Measurements from ENCODE around the gene OR9Q2.
"Not testable (repeated sequence)": the region's sequence is repeated elsewhere in the genome, so short reads cannot be mapped to it uniquely, and the experiment has no call there.

The OR9Q2 gene, protein sequence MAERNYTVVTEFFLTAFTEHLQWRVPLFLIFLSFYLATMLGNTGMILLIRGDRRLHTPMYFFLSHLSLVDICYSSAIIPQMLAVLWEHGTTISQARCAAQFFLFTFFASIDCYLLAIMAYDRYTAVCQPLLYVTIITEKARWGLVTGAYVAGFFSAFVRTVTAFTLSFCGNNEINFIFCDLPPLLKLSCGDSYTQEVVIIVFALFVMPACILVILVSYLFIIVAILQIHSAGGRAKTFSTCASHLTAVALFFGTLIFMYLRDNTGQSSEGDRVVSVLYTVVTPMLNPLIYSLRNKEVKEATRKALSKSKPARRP

DNA sequence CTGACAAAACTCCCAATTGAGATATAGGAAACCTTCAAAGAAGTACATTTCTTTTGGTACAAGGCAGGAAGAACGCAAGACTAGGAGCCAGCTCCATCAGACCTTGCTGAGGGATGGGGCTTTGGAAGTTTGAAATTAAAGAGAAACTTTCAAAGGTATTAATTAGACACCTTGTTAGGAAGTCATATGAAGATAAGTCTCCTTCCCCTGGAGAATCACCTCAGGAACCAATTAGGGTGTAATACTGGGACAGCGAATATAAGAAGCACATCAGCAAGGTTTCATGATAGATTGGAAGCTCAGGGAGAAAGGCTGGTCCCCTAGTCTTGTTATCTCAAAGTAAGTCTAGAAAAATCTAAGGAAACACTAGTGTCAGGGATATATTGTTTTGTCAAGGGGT lies at the start of gene OR9Q2:
OR9Q2 (plus strand) TSS at position 301 of the 400 bp plus-strand sequence. CDS start 1,421 bp downstream, outside the sequence.
- no peak for DNase-seq (ENCODE audit: low spot score)

DNA sequence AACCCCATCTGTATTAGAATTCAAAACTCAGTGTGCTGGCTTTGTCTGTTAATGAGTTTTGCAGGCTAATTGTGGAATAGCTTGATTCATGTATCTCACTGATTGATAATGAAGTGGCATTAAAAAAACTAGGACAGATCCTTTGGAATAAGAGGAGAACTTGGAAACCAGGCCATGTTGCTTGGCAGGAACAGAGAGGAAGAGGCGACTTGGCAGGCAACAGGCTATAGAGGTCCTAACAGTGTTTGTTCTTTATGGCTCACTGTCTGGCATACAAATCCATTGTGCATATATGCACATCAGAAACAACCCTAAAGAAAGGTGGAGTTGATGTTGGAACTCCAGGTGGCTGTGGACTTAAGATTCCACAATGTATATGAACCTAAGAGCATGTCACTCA lies 46.1 kb upstream of the OR9Q2 start:
- no peak for DNase-seq (ENCODE audit: low spot score)

DNA sequence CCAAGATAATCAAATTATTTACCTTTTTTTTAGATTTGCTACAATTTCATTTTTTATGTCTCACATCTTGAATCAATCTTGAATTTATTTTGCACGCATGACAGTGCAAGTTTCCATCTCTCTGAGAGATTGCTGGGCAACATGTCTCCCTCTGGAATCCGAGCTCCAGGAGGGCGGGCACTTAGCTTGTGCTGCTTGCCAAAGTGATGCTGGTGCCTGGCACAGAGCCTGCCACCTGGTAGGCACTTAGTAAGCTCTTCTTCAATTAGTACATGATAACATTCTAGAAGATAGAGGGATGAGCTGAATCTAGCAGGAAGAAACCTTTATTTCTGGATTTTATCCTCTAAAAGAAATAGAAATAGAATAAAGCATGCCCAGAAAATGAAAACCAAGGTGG lies 36.1 kb upstream of the OR9Q2 start:
- no peak for DNase-seq (ENCODE audit: low spot score)

DNA sequence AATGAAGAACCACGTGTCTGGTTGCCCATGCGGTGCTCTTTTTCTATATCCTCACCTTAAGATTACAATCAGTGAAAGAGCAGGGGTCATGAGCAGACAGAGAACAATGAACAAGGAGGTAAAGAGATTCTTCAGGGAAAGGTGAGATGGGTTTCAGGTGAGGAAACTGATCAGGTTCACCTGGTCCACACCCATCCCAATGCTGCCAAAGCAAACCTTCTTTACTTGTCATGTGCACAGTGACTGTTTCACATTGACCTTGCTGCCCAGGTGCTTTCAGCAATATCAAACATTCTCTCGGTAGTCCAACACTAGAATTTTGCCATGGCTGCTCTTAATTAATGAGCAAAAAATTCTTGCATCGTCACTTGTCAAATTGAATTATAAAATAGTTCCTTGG lies 24.5 kb upstream of the OR9Q2 start:
- DNase-seq (ENCODE audit: low spot score): no peak

DNA sequence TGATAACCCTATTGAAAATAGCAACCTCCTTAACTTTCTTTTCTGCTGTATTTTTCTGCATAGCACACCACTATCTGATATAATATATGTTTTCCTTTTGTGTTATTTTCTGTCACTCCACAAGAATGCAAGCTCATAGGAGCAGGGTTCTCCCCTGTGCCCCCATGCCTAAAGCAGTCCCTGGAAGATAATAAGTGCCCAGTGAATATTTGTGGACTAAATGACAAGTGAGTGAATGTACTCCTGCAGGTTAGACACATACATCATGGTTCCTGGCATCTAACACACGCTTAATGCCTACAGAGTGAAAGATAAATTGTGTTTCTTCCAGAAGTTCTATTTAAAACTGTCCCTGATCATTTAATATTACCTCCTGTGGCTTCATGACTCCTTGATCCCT lies 23.9 kb upstream of the OR9Q2 start:
- DNase-seq (ENCODE audit: low spot score): no peak

DNA sequence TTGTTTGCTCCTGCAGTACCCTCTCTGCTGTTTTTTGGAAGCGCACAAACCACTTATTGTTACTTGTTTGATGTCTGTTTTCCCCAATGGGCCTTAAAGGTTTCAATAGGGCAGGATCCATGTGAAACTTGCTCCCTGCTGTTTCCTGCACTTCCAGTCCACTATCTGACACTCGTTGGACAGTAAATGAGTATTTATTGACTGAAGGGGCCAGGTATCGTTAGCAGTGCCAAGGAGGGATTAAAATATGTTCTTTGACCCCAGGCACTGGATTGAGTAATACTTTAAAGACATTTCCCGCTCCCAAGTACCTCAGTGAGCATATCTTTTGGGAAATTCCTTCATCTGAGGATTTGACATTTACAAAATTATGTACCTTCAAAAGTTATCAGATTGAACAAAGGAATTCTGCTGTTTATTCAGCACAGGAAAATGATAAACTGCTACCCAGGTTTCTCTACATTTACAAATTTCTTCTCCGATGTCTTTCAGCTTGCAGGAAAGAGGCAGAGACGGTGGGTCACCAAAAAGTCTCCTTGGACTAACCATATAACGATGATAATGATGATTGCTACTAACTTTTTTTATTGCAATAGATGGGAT lies 23.3 kb upstream of the OR9Q2 start:
- DNase-seq (ENCODE audit: low spot score): no peak

DNA sequence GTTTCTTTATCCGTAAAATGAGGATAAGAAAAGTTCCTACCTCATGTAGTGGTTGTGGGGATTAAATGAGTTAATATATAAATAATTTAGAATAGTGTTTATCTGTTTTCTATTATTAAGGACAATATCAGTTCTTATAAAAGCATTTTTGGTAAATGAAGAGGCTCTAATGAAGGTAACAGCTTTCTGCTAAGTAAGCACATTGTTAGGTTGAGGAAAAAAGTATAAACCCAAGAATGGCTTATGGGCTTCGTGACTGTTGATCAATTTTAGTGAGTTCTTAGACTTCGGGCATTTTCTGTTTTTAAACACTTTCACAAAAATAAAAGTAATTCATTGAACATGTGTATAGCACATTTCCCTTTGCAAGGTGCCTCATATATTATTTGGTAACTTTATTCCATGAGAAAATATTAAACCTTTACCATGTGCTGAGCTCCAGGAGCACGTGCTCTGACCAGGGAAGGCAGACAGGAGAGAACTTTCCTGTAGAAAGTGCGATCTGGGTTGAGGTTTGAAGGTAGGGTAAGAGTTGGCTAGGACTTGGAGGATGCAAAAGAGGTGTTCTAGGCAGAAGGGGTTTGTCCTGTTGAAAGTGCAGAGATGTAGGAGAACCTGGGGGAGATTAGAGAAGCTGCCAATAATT lies 11.3 kb upstream of the OR9Q2 start:
- DNase-seq (ENCODE audit: low spot score): no peak

DNA sequence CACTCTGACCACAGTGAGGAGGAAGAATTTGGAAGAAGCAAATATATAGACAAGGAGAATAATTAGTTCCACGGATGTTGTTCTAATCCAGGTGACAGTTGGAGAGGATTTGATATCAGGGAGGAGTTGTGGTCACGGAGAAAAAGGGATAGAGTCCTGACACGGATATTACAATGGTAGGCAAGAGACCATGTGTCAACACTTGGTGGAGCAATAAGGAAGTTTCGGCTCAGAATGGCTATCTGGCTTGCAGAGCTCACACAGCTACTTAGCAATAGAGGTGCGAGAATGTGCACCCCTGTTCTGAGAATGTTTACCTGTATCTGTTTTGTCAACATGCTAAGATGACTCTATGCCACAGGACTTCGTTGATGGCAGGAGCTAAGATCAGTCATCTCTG lies 10.4 kb upstream of the OR9Q2 start:
- DNase-seq (ENCODE audit: low spot score): no peak

DNA sequence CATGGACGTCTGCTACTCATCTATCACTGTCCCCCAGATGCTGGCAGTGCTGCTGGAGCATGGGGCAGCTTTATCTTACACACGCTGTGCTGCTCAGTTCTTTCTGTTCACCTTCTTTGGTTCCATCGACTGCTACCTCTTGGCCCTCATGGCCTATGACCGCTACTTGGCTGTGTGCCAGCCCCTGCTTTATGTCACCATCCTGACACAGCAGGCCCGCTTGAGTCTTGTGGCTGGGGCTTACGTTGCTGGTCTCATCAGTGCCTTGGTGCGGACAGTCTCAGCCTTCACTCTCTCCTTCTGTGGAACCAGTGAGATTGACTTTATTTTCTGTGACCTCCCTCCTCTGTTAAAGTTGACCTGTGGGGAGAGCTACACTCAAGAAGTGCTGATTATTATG lies 9.2 kb upstream of the OR9Q2 start:
- DNase-seq (ENCODE audit: low spot score): no peak

DNA sequence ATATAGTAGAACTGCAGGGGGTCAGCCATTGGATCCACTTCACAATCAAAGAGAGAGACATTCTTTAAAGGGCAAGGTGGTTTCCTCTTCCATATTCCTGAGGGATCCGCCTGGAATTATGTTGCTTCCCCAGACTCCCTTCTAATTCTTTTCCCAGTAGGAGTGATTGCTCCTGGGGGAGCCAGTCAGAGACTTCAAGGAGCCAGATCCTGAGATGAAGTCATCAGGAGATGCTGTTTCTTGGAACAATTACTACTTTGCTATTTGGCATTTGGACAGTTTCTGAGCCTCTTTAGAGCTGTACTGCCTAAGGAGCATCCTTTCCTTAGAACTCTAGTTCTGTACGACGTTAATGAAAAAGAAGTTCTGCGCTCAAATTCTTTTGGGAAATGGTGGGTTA lies 1.9 kb upstream of the OR9Q2 start:
- DNase-seq (ENCODE audit: low spot score): no peak

DNA sequence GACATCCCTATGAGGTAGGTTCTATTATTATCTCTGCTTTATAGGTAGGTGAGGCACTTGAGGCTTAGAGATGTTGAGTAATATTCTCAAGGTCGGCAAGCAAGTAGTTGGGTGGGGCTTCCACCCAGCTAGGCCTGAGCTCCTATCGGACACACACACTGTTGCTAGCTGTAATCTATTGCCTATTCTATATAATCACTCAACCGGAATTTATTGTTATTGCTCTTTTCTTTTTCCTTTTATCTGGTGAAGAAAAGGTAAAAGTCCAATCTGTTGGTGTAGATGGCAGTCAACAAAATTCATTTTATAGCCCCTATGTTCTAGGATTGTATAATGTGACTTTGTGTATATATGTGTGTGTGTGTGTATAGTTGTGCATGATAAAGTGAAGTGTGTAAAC lies 3.4 kb downstream of the OR9Q2 start:
- no peak for DNase-seq (ENCODE audit: low spot score)

DNA sequence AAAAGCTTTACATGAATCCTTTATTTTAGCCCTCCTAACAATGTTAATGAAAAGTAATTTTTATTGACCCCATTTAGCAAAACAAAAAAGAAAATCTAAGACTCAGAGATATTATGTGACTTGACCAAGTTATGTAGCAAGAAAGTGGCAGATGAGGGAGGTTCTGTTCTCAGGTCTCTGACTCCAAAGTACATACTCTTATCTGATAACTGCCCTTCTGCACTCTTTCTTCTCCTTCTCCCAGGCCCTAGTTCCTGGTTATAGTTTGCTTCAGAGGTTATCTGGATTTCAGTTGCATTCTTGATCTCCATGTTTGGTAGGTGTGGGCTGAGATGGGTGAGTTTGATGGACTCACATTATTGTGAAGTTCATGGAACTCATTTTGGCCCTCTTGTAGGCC lies 4.5 kb downstream of the OR9Q2 start:
- no peak for DNase-seq (ENCODE audit: low spot score)

DNA sequence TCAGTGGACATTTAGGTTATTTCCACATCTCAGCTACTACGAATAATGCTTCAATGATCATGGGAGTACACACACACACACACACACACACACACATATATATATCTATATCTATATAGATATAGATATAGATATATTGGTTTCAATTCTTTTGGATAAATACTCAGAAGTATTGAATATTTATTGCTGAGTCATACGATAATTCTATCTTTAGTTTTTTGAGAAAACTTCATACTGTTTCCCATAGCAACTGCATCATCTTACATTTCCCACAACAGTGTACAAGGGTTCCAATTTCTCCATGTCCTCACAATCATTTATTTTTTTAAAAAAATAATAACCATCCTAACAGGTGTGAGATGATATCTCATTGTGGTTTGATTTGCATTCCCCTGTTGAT lies 7.1 kb downstream of the OR9Q2 start:
- no peak for DNase-seq (ENCODE audit: low spot score)

DNA sequence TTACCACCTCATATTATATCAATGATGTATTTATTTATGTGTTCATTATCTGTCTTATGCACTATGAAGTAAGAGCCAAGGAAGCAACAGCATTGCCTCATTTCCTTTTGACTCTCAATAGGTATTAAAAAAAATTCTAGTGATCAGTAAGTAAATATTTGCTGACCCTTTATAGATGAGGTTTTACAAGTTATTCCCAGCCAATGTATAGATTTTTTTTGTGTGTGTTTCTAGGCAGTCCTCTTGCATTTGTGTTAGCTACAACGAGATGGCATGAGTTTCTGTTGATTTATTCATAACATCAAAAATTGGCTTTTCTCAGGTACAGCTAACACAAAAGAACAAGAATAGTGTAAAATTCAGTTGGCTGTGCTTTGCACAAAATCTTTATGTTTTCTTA lies 10.4 kb downstream of the OR9Q2 start:
- DNase-seq (ENCODE audit: low spot score): no peak

DNA sequence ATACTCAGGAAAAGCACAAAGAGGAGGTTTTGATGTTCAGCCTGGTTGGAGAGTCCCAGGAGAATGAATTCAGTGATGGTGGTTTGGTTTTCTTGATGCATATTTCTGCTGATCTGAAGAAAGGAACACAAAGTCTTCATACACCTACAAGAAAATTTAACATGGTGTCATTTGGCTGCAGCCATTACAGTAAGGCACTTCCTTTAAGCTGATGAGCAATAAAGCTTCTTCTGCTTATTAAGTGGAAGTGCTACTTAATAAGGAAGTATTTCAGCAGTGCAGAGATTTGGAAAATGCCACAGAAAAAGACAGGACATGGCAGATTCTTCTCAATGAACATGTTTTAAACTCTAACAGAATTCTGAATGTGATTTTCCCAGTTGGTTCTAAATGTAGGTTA lies 15.2 kb downstream of the OR9Q2 start, which contains the start of gene OR1S2:
OR1S2 (minus strand) TSS at position 101 of the 400 bp plus-strand sequence; CDS start at position 101, 0 bp downstream.
- DNase-seq (ENCODE audit: low spot score): no peak

DNA sequence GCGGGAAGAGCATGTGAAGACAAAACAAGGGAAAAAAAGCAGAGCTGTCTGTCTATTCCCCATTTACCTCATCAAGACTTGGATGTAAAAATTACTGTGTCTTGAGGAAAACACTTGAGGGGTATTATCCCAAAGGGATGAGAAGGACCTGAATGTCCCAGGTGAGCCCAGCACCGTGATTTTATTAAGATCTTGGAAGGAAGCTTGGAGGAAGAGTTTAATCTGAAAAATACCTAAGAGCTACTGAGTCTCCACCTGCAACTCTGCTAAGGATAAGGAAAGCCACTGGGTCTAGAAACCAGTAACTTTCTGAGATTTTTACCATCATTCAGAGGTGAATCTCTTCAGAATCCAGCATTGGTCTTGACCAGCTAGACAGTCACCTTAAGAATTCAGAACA lies 23.6 kb downstream of the OR9Q2 start, which contains the start of gene OR1S1:
OR1S1 (plus strand) TSS at position 301 of the 400 bp plus-strand sequence.
- not testable (repeated sequence) for DNase-seq (ENCODE audit: low spot score)

DNA sequence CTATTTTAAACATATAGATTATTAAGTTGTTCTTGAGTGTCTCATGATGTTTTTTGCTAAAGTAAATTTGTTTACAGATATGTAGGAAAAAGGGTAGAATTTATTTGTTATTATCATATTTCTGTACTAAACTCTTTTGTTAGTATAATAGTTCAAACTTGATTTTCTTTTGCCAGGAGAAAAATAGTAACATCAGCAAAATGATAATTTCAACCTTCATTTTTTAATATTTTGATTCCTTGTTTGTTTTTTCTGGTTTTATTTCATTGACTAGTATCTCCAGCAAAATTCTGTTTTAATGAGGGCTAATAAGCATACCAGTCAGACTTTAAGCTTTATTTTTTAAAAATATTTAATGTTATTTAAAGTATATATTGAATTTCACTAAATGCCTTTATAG lies 27.6 kb downstream of the OR9Q2 start:
- no peak for DNase-seq (ENCODE audit: low spot score)

DNA sequence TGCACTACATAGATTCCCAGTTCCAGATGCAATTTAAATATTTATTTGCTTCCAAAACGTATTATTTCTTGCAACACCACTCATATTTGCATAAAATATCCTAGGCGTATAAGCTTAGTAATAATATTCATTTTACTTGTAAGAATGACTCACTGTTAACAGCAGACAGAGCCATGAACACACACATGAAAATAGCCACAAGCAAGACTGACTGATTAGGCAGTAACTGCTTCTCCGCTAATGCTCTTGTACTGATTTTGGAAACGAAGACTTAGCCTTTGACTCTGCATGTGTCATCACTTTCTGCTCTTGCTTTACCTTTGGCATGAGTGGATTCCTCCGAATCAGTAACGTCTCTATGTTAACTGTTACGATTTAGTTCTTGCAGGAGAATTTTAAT lies 33.9 kb downstream of the OR9Q2 start:
- no peak for DNase-seq (ENCODE audit: low spot score)

DNA sequence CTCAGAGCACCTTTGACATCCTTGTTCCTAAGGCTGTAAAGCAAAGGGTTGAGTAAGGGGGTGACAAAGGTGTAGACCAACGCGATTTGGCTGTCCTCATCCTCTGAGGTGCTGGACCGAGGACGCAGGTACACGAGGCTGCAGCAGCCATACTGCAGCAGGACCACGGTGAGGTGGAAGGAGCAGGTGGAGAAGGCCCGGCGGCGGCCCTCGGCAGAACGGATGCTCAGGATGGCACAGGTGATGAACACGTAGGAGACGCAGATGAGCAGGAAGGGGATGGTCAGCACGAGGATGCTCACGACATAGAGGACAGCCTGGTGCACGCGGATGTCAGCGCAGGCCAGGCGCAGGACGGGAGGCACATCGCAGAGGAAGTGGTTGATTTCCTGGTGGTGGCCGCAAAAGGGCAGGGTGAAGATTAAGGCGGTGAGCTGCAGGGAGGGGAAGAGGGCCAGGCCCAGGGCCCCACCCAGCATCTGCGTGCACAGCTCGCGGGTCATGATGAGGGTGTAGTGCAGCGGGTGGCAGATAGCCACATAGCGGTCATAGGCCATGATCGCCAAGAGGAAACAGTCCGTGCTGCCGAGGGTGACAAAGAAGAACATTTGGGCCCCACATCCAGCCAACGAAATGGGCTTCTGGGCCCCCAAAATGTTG lies 39.2 kb downstream of the OR9Q2 start:
- DNase-seq (ENCODE audit: low spot score): no peak

Measured in CD4-positive, alpha-beta T cell treated with Interleukin-6 at 100 ng/mL for 8 hours (primary cell).